GM21515 (cell line): ENCODE data around the gene STEAP4.

Experiments used
- ATAC-seq: cut with Tn5 transposase; IDR thresholded peaks from one replicate; pipeline ENCODE4 v1.9.1; 2021; ENCODE audit not compliant: unreplicated experiment

Gene STEAP4

DNA sequence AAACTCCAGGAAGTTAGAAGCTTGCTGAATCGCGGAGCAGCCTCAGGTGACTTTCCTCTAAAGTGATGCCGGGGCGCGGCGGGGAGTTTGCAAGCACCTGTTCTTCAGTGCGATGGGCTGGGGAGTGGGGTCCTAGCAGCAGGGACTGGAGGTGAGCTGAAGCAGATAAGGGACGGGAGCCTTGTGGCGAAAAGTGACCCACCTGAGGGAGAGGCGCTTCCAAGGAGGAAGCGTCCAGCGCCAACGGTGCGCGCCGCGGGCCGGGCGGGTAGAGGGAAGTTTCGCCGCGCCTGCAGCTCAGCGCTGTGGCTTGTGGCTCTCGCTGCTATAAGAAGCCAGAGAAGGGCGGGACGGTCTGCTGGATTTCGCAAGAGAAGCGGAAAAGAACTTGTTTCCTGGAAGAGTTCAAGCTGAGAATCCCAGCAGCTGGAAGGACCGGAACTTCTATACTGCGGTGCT lies at the start of gene STEAP4:
Gene STEAP4 (minus strand): TSS at position 305 of the 459 bp plus-strand sequence. CDS start 22,625 bp downstream, outside the sequence.
- no peak for ATAC-seq

DNA sequence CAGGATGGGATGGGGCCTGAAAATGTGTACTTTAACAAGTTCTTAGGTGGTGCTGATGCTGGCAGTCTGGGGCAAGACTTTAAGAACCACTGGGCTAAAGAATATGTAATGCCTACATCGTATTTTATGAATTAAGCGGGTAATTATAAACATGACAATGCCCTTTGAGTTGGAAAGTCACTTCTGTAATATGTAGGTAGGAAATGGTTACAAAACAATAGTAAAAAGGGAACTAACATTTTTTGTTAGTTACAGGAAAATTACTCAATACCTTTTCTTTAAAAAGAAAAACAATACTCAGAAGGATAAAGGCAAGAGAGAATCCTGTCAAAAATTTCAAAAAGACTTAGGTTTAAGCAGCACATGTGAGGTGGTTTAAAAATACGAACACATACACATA lies 48.3 kb upstream of the STEAP4 start:
- no peak for ATAC-seq

DNA sequence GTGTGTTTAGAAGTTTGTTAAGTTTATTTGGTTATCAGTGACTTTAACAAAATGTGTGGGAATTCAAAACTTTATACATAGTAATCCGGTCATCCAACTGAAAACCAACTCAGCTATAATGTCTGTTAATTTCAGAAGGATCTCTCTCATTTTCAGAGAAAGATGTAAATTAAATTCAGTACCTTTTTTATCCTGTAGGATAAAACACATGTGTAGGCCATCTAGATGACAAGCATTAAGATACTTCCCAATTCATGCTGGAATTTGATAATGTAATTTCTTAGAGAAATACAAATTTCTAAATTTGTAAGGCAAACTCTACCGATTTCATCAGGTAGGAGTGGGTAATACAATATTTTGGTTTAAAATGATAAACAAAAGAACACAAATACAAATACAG lies 43.4 kb upstream of the STEAP4 start:
- no peak for ATAC-seq

DNA sequence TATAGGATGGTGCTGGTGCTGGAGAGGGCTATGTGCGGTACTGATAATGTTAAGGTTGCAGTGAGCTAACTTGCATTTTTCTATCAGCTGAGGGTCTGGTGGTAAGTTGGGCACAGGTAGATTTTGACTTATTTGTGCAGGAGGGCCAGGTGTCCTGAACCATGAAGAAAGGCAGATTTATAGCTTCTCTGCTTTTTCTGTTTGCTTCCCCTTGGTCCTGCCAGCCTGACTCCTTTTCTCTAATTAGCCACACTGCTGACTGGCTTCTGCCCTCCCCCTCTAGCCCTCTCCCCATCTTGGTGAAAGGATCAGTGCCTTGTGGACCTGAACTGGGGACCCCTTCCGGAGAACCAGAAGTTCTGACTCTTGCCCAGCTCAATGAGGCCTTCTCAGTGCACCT lies 40.8 kb upstream of the STEAP4 start:
- ATAC-seq: no peak

DNA sequence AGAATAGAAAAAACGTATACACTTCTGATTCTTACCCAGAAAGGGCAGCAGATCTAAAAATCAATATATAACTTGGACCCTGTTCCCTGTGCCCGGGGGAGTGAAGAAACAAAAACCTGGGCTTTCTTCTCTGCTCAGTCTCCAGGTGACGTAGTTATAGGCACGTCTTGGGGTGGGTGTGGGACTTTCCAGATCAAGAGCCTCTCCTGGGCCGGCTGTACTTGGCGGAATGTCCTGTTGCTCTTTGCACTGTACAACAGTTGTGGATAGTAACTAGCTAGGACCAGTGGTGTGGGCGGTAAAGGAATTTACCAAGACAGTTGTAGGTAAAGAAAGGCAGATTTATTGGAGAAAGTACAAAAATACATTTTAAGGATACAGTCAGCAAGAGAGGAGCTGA lies 40.4 kb upstream of the STEAP4 start:
- no peak for ATAC-seq

DNA sequence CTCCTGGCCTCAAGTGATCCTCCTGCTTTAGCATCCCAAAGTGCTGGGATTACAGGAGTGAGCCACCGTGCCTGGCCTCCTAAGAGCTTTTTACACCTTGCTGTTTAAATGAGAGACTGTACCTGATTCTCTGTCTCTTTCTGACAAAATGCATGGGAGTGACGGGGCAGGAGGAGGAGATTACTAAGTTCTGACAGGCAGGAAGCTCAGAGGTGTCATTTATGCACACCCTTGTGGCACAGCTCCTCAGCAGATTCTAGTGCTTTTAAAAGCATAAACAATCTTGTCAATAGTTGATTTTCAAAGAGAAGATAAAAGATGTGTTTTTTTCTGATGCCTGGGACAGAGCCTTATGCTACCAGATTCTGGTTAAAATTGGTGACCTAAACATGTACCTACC lies 39.7 kb upstream of the STEAP4 start:
- peak; percentile 47 for ATAC-seq

DNA sequence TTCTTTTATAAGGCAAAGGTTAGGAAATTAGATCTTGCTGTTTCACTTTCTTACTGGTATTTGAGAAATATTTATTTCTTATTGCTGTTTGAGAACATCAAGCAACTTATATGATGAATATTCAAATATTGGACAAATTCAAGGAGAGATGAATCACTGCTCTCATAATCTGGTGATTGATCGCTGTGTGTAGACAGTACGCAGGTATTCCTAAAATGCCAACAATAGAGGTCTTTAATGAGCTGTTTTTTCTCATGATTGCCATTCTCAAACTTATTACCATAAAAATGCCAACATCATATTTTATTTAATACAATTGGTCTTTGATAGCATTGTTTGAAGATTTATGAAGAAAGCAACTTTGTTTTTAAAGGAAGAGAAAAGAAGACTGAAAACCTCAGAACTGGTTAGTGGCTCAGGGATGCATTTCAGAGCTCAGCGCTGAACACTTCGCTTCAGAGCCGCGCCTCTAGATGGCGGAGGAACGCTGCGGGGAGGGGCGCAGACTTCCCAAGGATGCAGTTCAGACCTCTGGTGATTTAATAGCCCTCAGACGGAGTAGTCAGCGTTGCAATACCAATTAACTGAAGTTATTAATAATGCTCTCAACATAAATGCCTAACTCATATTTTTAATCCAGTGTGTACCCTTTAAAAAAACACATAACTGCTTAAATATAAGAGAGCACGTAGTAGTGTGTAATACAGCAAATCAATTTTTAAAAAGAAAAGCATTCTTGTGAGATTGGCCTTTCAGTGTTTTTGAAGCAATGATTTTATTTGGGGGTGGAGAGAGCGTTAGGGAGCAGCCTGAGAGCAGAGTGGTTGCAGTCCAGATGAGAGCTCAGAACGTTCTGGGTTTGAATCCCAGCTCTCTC lies 38.5 kb upstream of the STEAP4 start:
- peak; percentile 59 for ATAC-seq

DNA sequence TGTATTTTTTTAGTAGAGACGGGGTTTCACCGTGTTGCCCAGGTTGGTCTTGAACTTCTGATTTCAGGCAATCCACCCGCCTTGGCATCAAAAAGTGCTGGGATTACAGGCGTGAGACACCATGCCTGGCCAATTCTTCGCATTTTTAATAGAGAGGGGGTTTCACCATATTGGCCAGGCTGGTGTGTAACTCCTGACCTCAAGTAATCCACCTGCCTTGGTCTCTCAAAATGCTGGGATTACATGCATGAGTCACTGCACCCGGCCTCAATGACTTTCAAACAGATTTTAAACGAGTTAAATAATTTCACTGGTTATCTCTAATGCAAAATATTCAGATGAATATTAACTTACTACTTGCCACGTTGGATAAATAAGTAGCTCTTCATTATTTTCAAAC lies 37.6 kb upstream of the STEAP4 start:
- ATAC-seq: no peak

DNA sequence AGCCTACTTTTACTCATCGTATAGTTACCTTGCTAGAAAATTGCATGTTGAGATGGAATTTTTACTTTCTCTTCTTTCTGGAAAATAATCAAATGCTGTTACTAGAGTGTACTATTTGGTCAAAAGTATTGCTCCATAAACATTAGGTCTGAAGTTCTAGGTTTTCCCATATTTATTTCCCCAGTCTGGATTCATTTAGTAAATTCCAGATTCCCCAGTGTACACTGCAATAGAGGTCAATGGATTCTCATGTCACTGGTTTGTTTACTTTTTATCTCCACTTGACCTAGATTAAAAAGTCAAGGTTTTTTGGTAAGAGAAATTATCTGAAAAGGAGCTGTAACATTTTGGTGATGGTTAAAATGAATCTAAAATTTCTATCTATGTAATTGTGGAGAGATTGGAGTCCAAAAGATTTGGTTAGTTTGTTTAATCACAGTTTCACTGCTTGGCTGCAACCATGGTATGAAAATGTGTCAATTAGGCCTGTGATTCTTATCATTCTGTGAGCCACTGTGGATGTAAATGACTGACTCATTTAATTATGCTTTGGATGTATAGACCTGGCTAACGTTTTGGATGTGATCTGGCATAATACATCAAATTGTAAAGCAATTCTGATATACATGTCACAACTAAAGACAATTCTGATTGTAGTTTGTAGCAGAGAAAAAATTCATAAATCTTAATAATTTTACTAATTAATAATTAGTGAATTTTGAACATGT lies 32.7 kb upstream of the STEAP4 start:
- no peak for ATAC-seq

DNA sequence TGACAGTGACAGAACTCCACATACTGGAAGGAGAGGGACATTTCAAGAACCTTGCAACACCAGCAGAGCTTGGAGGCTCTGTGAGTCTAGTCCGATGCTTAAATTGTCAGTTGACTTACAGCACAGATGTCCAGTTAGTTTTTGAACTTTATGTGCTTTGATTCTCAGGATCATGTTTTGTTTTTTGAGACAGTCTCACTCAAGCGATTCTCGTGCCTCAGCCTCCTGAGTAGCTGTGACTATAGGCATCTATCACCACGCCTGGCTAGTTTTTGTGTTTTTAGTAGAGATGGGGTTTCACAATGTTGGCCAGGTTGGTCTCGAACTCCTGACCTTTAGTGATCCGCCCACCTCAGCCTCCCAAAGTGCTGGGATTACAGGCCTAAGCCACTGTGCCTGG lies 31.8 kb upstream of the STEAP4 start:
- no peak for ATAC-seq

DNA sequence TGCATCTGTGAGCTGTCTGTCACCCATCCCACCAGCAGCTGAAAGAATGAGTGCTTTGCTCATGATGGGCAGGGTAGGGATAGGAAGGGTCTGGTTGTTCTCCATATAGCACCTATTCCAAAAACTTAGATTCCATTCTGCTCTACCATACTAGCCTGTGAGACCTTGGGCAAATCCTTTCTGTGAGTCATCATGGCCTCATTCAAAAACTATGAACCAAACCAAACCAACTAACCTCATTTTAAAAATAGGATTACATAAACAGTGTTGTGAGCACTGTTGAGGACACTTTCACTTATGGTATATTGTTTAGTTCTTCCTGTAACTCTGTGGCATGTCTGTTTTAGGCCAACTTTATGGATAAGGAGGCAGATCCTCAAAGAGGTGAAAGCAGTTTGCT lies 30.9 kb upstream of the STEAP4 start:
- no peak for ATAC-seq

DNA sequence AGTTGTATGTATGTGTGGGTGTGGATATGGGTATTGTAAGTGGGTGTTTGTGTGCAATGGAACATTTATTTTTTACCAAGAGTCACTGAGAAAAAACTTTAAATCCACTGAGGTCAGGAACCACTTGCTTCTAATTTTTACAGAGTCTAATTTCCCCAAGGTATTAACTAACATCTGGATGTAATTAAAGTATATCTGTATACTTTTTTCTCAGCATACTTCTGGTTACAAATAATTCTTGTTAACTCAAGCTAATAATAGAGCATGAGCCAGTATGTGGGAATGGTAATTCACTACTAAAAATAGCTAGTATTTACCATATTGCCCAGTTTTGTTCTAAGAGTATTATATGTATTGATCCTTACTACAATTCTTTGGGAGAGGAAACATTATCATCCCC lies 24.6 kb upstream of the STEAP4 start:
- no peak for ATAC-seq

DNA sequence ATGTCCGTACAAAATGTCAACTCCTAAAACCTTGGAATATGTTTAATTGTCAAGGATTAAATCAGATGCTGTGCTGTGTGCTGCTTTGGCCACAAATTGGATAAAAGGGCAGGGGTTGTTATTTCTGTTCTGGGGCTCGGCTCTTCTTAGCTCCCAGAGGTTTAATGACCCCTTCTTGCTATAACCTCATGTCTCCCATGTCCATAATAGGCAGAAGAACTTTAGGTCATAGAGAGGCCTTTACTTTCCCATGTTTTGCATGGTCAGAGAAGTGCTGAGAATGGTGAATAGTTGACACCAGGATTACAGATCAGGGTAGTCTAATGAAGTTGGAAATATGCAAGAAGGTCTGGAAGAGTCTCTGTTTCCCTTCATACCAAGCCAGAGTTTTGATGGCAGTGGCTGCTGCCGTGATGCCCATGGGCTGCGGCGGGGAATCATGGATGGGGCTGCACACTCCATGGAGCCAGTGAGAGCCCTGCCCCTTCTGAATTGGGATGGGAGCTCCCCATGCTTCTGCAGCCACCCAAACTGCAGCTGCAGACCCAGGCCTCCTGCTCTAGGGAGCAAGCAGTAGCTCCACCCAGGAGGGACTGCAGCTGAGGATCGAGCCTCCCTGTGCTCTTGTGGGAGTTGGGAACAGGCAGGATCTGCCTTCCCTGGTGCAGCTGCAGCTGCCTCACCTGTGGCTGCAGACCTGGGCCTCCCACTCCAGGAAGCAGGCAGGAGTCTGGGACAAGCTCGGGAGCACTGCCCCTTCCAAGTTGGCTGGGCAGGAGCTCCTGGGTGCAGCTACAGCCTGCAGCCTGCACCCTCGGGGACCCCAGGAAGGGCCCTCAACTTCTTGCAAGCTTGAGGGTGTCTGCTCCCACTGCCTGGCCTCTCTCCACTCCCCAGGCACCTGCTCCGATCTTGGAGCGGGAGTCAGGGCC lies 23.1 kb upstream of the STEAP4 start:
- ATAC-seq: no peak

DNA sequence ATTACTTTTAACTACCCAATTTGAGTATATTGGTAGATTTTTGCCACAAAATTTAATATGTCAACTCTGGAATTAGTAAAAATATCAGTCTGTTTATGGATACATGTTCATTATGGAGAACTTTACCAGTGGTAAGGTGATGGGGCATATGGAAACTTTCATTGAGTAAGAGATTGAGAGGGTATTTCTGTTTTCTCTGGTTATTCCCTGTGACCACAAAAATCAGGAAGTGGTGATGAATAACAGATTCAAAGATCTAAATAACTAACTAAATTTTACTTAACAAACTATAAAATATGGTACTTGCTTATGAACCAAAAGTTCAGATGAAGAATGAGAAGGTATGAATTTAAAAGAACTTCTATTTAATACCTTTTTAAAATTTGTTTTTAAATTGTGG lies 22.1 kb upstream of the STEAP4 start:
- ATAC-seq: no peak

DNA sequence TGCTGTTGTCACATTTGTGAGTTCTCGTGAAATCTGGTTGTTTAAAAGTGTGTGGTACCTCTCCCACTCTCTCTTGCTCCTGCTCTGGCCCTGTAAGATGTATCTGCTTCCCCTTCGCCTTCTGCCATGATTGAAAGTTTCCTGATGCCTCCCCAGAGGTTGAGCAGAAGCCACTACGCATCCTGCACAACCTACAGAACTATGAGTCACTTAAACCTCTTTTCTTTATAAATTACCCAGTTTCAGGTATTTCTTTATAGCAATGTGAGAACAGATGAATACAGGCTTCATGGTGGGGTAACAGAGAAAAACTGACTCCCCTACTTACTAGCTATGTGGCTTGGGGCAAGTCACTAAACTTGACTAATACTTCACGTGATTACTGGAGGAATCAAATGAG lies 18.0 kb upstream of the STEAP4 start:
- ATAC-seq: no peak

DNA sequence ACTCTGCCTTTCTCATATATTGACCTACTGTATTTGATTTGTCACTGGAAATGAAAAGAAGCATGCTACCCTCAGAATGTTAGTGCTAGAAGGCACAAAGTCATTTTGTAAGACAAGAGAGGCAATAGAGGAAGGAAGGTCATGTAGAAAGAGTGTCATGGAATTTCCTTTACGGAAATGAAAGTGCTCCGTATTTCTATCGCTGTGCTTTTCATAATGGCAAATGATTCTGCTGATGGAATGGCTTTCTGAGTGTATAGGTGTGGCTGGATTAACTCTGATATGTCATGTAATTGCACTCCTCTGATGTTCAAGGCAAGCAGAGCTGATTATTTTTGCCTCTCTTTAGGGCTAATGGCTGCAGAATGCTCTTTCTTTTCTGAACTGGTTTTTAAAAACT lies 15.5 kb upstream of the STEAP4 start:
- no peak for ATAC-seq

DNA sequence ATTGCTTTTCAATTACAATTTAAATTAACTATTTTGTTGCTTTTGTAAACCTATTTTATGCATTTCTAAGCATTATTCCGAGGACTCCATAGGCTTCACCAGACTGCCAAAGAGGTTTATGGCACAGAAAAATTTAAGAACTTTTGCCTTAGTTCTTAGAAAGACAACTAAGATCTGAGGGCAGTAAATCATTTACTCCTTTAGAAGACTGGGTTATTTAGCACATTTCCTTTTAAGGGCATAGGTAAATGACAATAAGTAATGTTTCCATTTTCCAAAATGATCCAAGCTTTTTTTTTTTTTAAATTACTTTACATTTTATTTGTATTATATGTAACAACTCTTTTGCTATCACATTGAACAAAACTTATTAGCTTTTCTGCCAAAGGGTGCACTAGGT lies 15.0 kb upstream of the STEAP4 start:
- ATAC-seq: no peak

DNA sequence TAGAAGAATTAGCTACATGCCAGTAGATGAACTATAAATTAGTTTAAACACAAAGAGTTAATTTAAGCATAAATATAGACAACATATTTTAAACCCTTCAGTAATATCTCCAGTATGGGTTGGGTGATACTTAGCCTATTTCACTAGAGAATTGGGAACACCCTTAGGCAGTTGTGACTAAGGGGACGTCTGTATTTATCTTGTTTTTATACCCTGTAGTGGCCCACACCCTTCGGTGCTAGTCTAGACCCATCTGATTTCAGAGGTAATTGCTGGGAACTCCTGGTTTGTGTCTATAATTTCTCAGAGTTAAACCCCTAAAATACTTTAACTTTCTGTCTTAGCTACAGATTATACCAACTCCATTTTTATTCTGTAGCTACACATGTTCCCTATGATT lies 11.5 kb upstream of the STEAP4 start:
- no peak for ATAC-seq

DNA sequence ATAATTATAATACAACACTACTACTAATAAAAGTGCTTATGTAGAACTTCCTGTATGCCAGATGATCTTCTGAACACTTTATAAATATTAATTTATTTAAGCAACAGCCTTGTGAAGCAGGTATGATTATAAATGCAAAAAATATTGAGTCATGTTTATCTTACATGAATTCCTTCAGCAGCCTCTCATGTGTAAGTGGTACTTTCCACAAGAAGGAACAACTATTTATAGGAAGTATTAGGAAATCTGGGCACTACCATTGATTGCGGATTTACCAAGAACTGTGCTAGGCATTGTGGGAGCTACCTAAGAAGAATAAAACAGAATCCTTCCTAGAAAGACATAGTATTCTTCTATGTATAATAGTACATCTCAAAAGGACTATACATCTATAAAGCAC lies 10.7 kb upstream of the STEAP4 start:
- no peak for ATAC-seq

DNA sequence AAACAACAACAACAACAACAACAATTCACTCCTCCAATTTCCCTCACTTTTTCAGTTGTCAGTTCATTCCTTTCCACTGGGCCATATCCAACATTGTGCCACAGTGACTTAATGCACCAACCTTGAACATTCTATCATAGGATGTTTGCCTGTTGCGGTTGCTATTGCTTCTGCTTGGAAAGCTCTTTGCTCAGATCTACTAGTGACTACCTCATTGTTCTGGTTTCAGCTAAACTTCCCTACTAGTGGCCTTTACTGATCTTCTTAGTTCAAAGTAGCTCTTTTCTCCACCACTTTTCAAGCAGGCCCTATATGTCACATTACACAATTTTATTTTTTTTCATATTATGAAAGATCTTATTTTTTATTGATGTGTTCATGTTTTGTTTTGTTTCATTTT lies 9.8 kb upstream of the STEAP4 start:
- ATAC-seq: no peak

DNA sequence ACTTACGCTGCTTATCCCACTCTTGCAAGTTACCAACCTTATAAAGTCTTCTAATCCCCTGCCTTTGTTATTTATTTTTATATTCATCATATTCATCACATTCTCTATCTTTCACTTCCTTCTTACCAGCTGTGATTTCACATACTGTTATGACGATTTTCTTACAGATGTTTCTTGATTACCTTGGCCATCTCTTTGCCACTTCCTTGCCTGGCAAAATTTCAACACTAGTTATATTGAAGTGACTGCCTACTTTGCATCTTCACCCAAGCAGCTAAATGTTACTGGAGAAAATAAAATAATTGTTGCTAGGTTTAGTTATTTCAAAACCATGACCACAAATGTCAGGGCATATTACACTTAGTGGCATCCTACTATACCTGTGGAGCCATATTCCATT lies 8.8 kb upstream of the STEAP4 start:
- no peak for ATAC-seq
